Kidney (tissue), 22 donors: ENCODE data around the gene HS3ST6. TPM values are rescaled to one million over a fixed set of nuclear protein-coding genes. Genes with fewer than 3 reads are reported as not detected.
A peak's percentile ranks its signal among the peaks of the same experiment; 100 is the strongest.

Source experiments
- DNase-seq, 5 donors: peaks; one replicate each; pipeline ENCODE4 v3.0.0-alpha.2; 2013 to 2020
- FAIRE-seq: peaks from 2 replicates; lab custom pipeline; 2012; peaks lifted over from hg19 to GRCh38; lab: Jason Lieb, UNC
- H3K27ac ChIP-seq, 2 donors: one replicate each; pipeline ENCODE4 v1.7.0; 2013; ENCODE audit warnings: low read depth in 2 of 2, low read length in 2 of 2, inconsistent platforms in 1 of 2
- H3K27me3 ChIP-seq: one replicate; pipeline ENCODE4 v1.7.1; 2013; ENCODE audit warnings: low read length, inconsistent platforms; ENCODE audit not compliant: control insufficient read depth, insufficient read depth
- H3K36me3 ChIP-seq, 3 donors: one replicate each; pipeline versions ENCODE4 v1.7.0 to v1.7.1; 2013; ENCODE audit warnings: low read length in 3 of 3, control low read depth in 1 of 3, inconsistent platforms in 1 of 3; ENCODE audit not compliant: insufficient read depth in 3 of 3, control insufficient read depth in 2 of 3
- H3K4me1 ChIP-seq, 3 donors: one replicate each; pipeline versions ENCODE4 v1.7.0 to v1.7.1; 2013; ENCODE audit warnings: low read length in 3 of 3, inconsistent platforms in 1 of 3, low read depth in 1 of 3; ENCODE audit not compliant: control insufficient read depth in 2 of 3, insufficient read depth in 2 of 3
- H3K4me3 ChIP-seq, 3 donors: one replicate each; pipeline versions ENCODE4 v1.7.0 to v1.8.1; 2013; ENCODE audit warnings: low read length in 3 of 3, control low read depth in 1 of 3, inconsistent platforms in 1 of 3
- H3K9ac ChIP-seq, 3 donors: one replicate each; pipeline versions ENCODE4 v1.7.0 to v1.7.1; 2013; ENCODE audit warnings: low read length in 3 of 3, control low read depth in 1 of 3, inconsistent platforms in 1 of 3
- H3K9me3 ChIP-seq, 3 donors: one replicate each; pipeline versions ENCODE4 v1.7.0 to v1.7.1; 2013; ENCODE audit warnings: low read length in 3 of 3, control low read depth in 1 of 3, inconsistent platforms in 1 of 3; ENCODE audit not compliant: control insufficient read depth in 2 of 3, insufficient read depth in 1 of 3
- CTCF ChIP-seq: IDR thresholded peaks from 3 replicates; pipeline ENCODE4 v1.5.1; 2012; ENCODE audit warnings: mild to moderate bottlenecking, moderate library complexity, borderline replicate concordance; ENCODE audit not compliant: insufficient read depth; ENCODE audit errors: extremely low read depth
- intact Hi-C: fragments of 100-400 bp; cut with DNase I; formaldehyde crosslinking; loops from one replicate; pipeline ENCODE4 v1.11.1; 2022
- long read RNA-seq, 10 donors: library from polyadenylated mRNA in 1 of 10; unstranded in 1 of 10; transcript quantifications; one replicate each; pipeline ENCODE4 v2.0.0 and lab custom pipeline, GENCODE V29; 2021 to 2026
- polyA plus RNA-seq: library from polyadenylated mRNA; stranded (reverse); fragments of 350-450 nt; fragmentation: Illumina TruSeq; extraction: RNeasy Lipid Tissue Mini Kit (QIAGEN cat#74804); gene quantifications from one replicate; pipeline ENCODE4 v1.2.3, GENCODE V29; 2014; ENCODE audit warnings: low read depth, low replicate concordance; ENCODE audit not compliant: insufficient read depth
- total RNA-seq: library from RNA; stranded (reverse); fragmentation: NEBNext Ultra II Directional; extraction: Animal tissue kit (Norgen Biotek cat#: 25700); gene quantifications from one replicate; pipeline ENCODE4 v1.2.1, GENCODE V29; 2021
- donor health status: control.
- donor health status: control.
- donor health status: control.
- donor health status: control.
- donor health status: control.
- donor health status: DM: yes; HTN: yes; CAD: no.
- donor health status: Normal renal cell carcinoma (clear cell type).

HS3ST6 gene
- 0.19 TPM for total RNA-seq
- polyA plus RNA-seq: 0.73 TPM
- long read RNA-seq, donor 1: 0 reads
- long read RNA-seq, donor 2: 0 reads
- long read RNA-seq, donor 3: 0 reads
- long read RNA-seq, donor 4: 0 reads
- long read RNA-seq, donor 5: 0 reads
- long read RNA-seq, donor 6: 0 reads
- long read RNA-seq, donor 7: 0 reads
- long read RNA-seq, donor 8: 0 reads
- long read RNA-seq, donor 9: 0 reads
- long read RNA-seq, donor 10: 0 reads

- DNase-seq: peak in 1 of 5 donors; percentile 59
- Histone ChIP-seq H3K27me3 (peaks cover 32% of the 10 kb centered on the region), H3K9ac (no peak within 1 kb of the TSS), H3K4me1 (no peaks in the 10 kb centered on the region), H3K36me3 (no peaks in the 10 kb centered on the region), H3K9me3 (no peaks in the 10 kb centered on the region), H3K4me3 (no peak within 1 kb of the TSS), H3K27ac (no peak within 1 kb of the TSS)
- FAIRE-seq: no peak
- TF ChIP-seq CTCF: no peak
- intact Hi-C loops: no loop called here
Observed at GRCh38 chr16:1918351-1919326, at the start of gene HS3ST6. HS3ST6 (minus strand) TSS chr16:1918415; CDS start chr16:1918323, 92 bp downstream.

DNA sequence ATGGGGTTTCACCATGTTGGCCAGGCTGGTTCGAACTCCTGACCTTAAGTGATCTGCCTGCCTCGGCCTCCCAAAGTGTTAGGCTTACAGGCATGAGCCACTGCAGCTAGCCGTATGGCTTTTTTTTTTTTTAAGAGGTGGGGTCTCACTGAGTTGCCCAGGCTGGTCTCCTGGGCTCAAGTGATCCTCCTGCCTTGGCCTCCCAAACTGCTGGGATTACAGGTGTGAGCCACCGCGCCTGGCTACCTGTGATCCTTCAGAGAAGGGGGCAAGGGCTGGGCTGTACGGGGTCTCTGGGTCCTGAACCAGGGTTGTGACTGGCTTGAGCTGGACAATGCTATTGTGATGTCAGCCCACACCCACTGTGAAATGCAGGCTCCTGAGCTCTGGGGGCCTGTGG is 48.2 kb upstream of the HS3ST6 start, which contains the start of gene RNF151:
RNF151 (plus strand) TSS at position 397 of the 400 bp plus-strand sequence. CDS start 26 bp downstream, outside the sequence.
- intact Hi-C loops: no loop called here
- Histone ChIP-seq H3K9me3 (no peaks in the 10 kb centered on the region), H3K4me3 (peak within 1 kb of the TSS in 2 of 3 donors; percentile 76 to 86), H3K27ac (no peak within 1 kb of the TSS), H3K27me3 (no peaks in the 10 kb centered on the region), H3K4me1 (peaks cover 0 to 15% (median 12%) of the 10 kb centered on the region in 3 donors), H3K9ac (peak within 1 kb of the TSS in 1 of 3 donors; percentile 93), H3K36me3 (peaks cover 0 to 2% (median 0%) of the 10 kb centered on the region in 3 donors)
- no peak for TF ChIP-seq CTCF
- FAIRE-seq (no peak), DNase-seq (no peak)

DNA sequence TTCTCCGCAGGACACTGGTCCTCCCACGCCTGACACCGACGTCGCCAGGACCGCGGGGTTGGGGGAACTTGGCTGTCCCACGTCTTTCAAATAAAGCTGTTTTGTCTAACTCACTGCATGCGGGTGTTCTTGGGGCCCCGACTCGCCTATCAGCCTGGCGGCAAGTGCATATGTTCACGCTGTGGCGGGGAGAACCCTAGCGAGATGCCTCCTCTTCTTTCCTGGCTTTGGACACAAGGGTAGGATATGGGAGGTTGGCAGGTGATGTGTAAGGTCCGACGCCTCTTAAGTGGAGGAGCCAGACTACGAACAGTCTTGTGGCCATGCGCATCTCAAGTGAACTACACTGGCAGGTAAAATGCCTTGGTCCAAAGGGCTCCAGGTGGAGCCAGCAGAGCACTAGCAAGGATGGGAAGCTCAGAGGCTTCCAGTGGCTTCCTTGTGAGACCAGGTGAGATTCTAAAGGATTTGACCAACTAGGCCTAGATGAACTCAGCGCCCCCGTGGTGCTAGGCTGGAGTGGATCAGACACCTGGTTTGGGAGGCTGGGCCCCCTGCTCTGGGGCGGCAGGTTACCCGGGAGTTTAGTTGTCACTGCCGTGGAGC is 47.3 kb upstream of the HS3ST6 start:
- peak overlapping the region; percentile 92 to 95 for H3K27ac ChIP-seq
- H3K4me1 ChIP-seq: peaks cover 0 to 16% (median 13%) of the 10 kb centered on the region in 3 donors
- intact Hi-C loops: no loop called here
- FAIRE-seq: no peak
- H3K9me3 ChIP-seq: no peaks in the 10 kb centered on the region
- H3K36me3 ChIP-seq: peaks cover 0 to 6% (median 6%) of the 10 kb centered on the region in 3 donors
- no peak for DNase-seq
- no peak for TF ChIP-seq CTCF
- peak overlapping the region; percentile 71 to 86 (median 76) for H3K4me3 ChIP-seq
- peak overlapping the region; percentile 48 to 96 (median 93) for H3K9ac ChIP-seq
- no peaks in the 10 kb centered on the region for H3K27me3 ChIP-seq
